Stomach (tissue), 9 donors: ENCODE data around the gene VASH1. TPM values are rescaled to one million over a fixed set of nuclear protein-coding genes. Genes with fewer than 3 reads are reported as not detected.

Experiments used
- DNase-seq, 2 donors: peaks; one replicate each; pipeline versions ENCODE4 v3.0.0 to v3.0.0-alpha.2; 2013 to 2019
- H3K27ac ChIP-seq, 5 donors: fragments of 200-600 bp in 4 of 5; sonication (generic) in 4 of 5; one replicate each; pipeline ENCODE4 v1.5.1; 2013 to 2019; ENCODE audit warnings: mild to moderate bottlenecking in 1 of 5, moderate library complexity in 1 of 5
- H3K27me3 ChIP-seq, 3 donors: fragments of 200-600 bp; sonication (generic); one replicate each; pipeline ENCODE4 v1.5.1; 2017 to 2019; ENCODE audit warnings: mixed run types in 1 of 3
- H3K36me3 ChIP-seq, 4 donors: fragments of 200-600 bp; sonication (generic); 1 replicate in 3 of 4; 2 replicates in 1 of 4; pipeline ENCODE4 v1.5.1; 2016 to 2019
- H3K4me1 ChIP-seq, 4 donors: fragments of 200-600 bp; sonication (generic); one replicate each; pipeline ENCODE4 v1.5.1; 2016 to 2019
- H3K4me3 ChIP-seq, 4 donors: fragments of 200-600 bp; sonication (generic) in 3 of 4; one replicate each; pipeline ENCODE4 v1.5.1; 2016 to 2019; ENCODE audit warnings: mild to moderate bottlenecking in 1 of 4
- H3K9me3 ChIP-seq, 4 donors: fragments of 200-600 bp; sonication (generic); one replicate each; pipeline ENCODE4 v1.5.1; 2016 to 2019
- CTCF ChIP-seq, 7 experiments: fragments of 450-650 bp in 4 of 7; fragments of 200-600 bp in 3 of 7; sonication (generic) in 3 of 7; IDR thresholded peaks; one replicate each; pipeline ENCODE4 v1.5.1; 2016 to 2019; ENCODE audit warnings: antibody characterized with exemption in 7 of 7, control low read depth in 2 of 7, mild to moderate bottlenecking in 1 of 7
- EP300 ChIP-seq: sonication (generic); formaldehyde crosslinking; IDR thresholded peaks from one replicate; pipeline ENCODE4 v1.6.1; 2017; ENCODE audit warnings: antibody characterized with exemption
- POLR2A ChIP-seq, 4 donors: fragments of 450-650 bp; IDR thresholded peaks; one replicate each; pipeline ENCODE4 v1.6.1; 2016; ENCODE audit warnings: antibody characterized with exemption in 4 of 4, control low read depth in 2 of 4, mild to moderate bottlenecking in 1 of 4, moderate library complexity in 1 of 4
- POLR2AphosphoS5 ChIP-seq, 3 donors: sonication (generic); formaldehyde crosslinking; IDR thresholded peaks; one replicate each; pipeline ENCODE4 v1.6.1; 2016; ENCODE audit warnings: antibody characterized with exemption in 3 of 3
- WGBS, 5 donors: extraction: QIAGEN DNeasy Blood & Tissue Kit in 3 of 5; methylation state at CpG; one replicate each; pipeline versions ENCODE4 v1.1.5 to v1.1.7; 2013 to 2018; 5-methylcytosine and 5-hydroxymethylcytosine counted together
- intact Hi-C: fragments of 100-400 bp; cut with DNase I; formaldehyde crosslinking; loops from one replicate; pipeline ENCODE4 v1.15.1; 2023; ENCODE audit warnings: low total_unique reads
- polyA plus RNA-seq, 3 donors: library from polyadenylated mRNA; stranded (reverse); fragments of 200-250 nt; gene quantifications; one replicate each; pipeline ENCODE4 v1.2.3, GENCODE V29; 2013
- total RNA-seq, 5 donors: library from RNA; depleted of rRNA; stranded (reverse); fragments of >200 nt; gene quantifications; one replicate each; pipeline versions ENCODE4 v1.1.0 to v1.2.3, GENCODE V29; 2014 to 2016
- donor health status: healthy with polysubstance abuse.
- donor health status: Bipolar disorder and iron deficiency.
- donor health status: healthy.

VASH1 gene
- total and polyA plus RNA-seq, 8 donors, result 2.7 to 15.4 (median 9.7) TPM

- Histone ChIP-seq H3K9me3 (no peaks in the 10 kb centered on the region), H3K27ac (no peak overlapping the region), H3K27me3 (no peaks in the 10 kb centered on the region), H3K36me3 (no peaks in the 10 kb centered on the region), H3K4me3 (no peak overlapping the region), H3K4me1 (no peaks in the 10 kb centered on the region)
- no peak for TF ChIP-seq POLR2AphosphoS5 (IDR thresholded peaks at IDR 0.05)
- no peak for TF ChIP-seq EP300
- TF ChIP-seq POLR2A (IDR thresholded peaks at IDR 0.05), result no peak
- TF ChIP-seq CTCF (IDR thresholded peaks at IDR 0.05), result no peak
- intact Hi-C loops, result no loop called here
- WGBS, 5 donors, result 50 to 79% (median 61%) methylated on average over 5 to 6 of the region's 6 CpGs
- DNase-seq, result no peak
These were observed 8.5 kb upstream of the VASH1 start for GRCh38 chr14:76752744-76753143.

GRCh38 chr14:76753541-76754198, 7.6 kb upstream of the VASH1 start:
- H3K4me3 ChIP-seq, result no peak overlapping the region
- WGBS, 5 donors, result 71 to 79% (median 76%) methylated on average over 7 of the region's 7 CpGs
- H3K4me1 ChIP-seq, result no peaks in the 10 kb centered on the region
- no peak for DNase-seq
- H3K9me3 ChIP-seq, result no peaks in the 10 kb centered on the region
- no peak overlapping the region for H3K27ac ChIP-seq
- intact Hi-C loops, result no loop called here
- no peaks in the 10 kb centered on the region for H3K36me3 ChIP-seq
- TF ChIP-seq EP300, result no peak
- no peak for TF ChIP-seq POLR2A (IDR thresholded peaks at IDR 0.05)
- no peak for TF ChIP-seq CTCF (IDR thresholded peaks at IDR 0.05)
- no peak for TF ChIP-seq POLR2AphosphoS5 (IDR thresholded peaks at IDR 0.05)
- H3K27me3 ChIP-seq, result no peaks in the 10 kb centered on the region

- no peak overlapping the region for H3K27ac ChIP-seq
- no peaks in the 10 kb centered on the region for H3K27me3 ChIP-seq
- no peak for DNase-seq
- no peaks in the 10 kb centered on the region for H3K4me1 ChIP-seq
- TF ChIP-seq CTCF (IDR thresholded peaks at IDR 0.05) (no peak), POLR2AphosphoS5 (IDR thresholded peaks at IDR 0.05) (no peak), EP300 (no peak), POLR2A (IDR thresholded peaks at IDR 0.05) (no peak)
- H3K4me3 ChIP-seq, result no peak overlapping the region
- H3K36me3 ChIP-seq, result no peaks in the 10 kb centered on the region
- intact Hi-C loops, result no loop called here
- no peaks in the 10 kb centered on the region for H3K9me3 ChIP-seq
- WGBS, 5 donors, result 78 to 85% (median 81%) methylated on average over 7 of the region's 7 CpGs
These were observed 6.7 kb upstream of the VASH1 start for GRCh38 chr14:76754586-76754985.

- Histone ChIP-seq H3K36me3 (no peaks in the 10 kb centered on the region), H3K9me3 (no peaks in the 10 kb centered on the region), H3K4me1 (peaks cover 1 to 7% (median 3%) of the 10 kb centered on the region in 4 donors), H3K4me3 (no peak overlapping the region), H3K27ac (no peak overlapping the region), H3K27me3 (peaks cover 0 to 6% (median 6%) of the 10 kb centered on the region in 3 donors)
- TF ChIP-seq EP300, result no peak
- TF ChIP-seq POLR2AphosphoS5 (IDR thresholded peaks at IDR 0.05), result no peak
- no peak for TF ChIP-seq CTCF (IDR thresholded peaks at IDR 0.05)
- TF ChIP-seq POLR2A (IDR thresholded peaks at IDR 0.05), result no peak
- intact Hi-C loops, result no loop called here
- DNase-seq, result peak in 1 of 2 donors; percentile 0
- 69 to 78% (median 74%) methylated on average over 9 of the region's 9 CpGs for WGBS, 5 donors
These were observed 5.5 kb upstream of the VASH1 start for GRCh38 chr14:76755610-76756370.
